IPS-NIHi7 (cell line): Measurements from ENCODE around the gene ATP6V1G3.
A peak's percentile ranks its signal among the peaks of the same experiment; 100 is the strongest.
"Not testable (repeated sequence)": the region's sequence is repeated elsewhere in the genome, so short reads cannot be mapped to it uniquely, and the experiment has no call there.

ENCODE experiments used
- DNase-seq: peaks from one replicate; pipeline ENCODE4 v3.0.0; 2012; ENCODE audit warnings: mixed read lengths; ENCODE audit errors: extremely low spot score

Gene ATP6V1G3

DNA sequence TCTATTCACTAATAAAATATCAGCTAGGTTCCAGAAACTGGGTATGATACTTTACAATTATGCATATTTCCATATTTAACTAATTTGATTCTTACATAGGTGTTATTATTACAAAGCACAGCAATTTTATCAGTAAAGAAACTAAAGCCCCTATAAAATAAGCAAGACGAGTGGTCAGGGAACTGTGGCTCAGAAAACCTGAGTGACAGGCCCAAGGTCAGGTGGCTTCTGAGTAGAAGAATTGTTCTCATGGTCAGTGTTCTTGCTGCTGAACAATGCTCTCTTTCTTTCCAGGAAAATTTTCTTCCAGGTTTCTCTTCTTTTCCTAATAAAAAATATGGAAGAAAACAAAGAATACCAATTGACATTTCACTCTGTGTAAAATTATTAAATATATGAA lies 2.2 kb upstream of the ATP6V1G3 start:
- no peak for DNase-seq

DNA sequence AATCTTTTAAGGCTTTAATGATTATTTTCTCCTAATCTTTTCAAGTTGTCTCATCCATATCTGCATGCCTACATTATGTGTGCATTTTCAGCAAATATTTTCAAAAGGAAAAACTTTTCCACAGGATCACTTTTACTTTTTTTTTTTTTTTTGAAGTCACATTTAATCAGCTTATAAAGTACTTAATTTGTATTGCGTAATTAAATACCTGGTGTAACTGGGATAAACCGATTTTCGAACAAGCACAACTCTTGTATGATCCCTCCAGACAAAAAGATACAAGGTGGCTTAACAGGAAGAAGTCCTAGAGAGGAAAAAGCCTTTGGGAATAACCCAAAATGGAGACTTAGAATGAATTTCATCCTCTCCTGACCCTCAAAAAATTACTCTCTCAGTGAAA lies 1.3 kb upstream of the ATP6V1G3 start:
- DNase-seq, result no peak

DNA sequence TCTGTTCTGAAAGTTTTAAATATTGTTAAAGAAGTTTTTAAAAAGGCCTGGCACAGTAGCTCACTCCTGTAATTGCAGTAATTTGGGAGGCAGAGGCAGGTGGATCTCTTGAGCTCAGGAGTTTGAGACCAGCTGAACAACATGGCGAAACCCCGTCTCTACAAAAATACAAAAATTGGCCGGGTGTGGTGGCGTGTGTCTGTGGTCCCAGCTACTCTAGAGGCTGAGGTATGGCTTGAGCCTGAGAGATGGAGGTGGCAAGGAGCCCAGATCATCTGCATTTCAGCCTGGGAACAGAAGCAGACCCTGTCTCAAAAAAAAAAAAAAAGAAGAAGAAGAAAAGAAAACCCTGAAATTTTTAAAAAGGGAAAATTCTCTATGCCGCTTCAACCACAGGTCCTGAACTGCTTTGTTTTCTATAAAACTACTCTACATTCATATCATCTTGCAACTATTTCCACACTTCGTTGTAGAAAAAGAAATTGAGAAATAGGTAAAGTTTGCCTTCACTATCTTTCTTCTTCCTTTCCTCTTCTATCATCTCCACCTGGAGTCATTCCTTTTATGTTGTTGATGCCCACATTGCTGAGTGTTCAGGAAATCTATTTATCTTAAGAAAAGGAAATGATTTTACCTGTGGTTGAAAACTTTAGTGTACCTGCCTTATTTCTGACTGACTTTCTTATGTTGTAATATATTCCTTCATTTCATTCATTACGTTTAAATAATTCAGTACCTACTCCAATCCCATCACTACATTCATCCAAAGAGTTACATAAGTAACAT lies 1.7 kb downstream of the ATP6V1G3 start:
- DNase-seq, result no peak

DNA sequence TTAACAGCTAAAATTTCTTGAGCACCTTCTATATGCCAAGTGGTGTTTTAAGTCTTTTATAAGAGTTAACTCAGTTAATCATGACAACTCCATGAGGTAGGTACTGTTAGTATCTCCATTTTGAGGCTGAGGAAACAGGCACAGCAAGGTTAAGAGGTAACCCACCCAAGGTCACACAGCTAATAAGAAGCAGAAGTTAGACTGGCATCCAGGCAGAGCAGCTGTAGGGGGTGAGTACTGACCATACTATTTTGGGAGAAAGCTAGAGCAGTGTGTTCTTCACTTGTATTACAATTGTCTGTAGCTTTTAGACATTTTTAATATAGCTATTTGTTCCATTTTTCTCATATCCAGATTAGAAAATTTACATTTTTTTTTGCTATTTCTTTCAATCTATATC lies 4.8 kb downstream of the ATP6V1G3 start:
- DNase-seq, result no peak

DNA sequence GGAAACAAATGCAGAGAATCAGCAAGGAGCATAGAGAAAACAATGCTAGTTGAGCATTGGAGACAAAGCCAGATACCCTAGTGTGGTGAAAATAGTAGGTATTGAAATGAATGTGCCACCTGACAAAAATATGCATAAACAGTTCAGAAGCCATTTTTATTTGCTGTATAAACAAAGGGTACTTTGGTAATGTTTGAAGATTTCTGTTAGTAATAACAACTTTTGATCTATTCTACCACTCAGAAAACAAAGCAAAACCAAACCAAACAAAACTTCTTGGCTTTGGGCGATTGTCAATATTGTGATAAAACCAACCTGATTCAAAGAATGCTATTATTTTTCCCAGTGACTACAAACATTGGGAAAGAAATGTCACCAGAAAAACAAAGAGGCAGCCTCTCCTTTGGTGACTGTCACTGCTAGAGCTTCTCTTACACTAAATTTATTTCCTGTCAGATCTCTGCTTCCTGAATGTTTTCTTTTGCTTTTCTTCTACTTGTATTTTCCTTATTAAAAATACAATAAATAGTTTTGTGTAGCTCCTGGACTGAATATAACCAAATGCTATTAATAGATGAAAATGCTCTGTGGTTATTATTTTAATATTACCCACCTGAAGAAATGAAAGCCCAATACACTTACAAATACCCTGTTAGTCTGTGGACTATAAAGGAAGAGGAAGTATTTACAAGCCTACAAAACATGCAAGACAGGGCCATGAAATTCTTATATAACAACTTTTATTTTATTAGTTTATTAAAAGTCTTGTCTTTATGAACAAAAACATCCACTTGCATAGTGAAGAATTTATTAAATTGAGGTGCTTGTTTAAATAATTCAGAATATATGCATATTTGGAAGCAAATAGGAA lies 5.7 kb downstream of the ATP6V1G3 start:
- DNase-seq, result no peak

DNA sequence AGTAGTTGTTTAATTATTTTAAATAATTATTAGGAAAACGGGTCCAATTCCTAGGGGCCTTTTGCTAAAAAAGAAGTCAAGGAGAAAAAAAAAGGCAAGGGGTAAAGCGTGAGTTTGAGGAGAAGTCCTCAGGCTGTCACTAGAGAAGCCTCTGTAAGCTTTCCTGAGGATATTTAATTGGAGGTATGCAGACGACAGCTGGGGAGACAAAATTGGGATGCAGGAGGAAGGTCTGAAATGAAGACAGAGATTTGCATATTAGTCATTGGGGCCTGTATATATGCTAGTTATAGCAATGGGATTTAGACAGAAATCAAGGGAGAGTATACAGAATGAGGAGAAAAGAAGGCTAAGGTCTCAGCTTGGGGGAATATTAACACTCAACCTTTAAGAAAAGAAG lies 8.6 kb downstream of the ATP6V1G3 start:
- DNase-seq, result no peak

DNA sequence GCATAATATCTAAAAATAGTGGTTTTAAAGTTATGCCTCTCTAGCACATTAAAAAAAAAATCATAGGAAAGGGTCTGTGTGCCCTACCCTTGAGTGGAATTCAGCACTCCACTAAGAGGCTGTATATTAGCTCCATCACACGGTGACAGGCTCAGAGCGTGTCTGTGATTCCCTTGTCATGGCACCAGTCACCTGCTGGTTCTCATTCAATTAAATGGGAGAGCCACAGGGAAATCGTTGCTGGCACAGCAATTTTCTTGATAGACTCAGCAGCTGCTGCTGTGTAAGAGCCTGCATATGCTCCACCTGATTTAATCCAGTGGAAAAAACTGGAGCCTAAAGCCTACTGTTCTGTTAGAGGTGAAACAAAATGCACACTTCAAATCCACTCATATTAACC lies 9.5 kb downstream of the ATP6V1G3 start:
- no peak for DNase-seq

DNA sequence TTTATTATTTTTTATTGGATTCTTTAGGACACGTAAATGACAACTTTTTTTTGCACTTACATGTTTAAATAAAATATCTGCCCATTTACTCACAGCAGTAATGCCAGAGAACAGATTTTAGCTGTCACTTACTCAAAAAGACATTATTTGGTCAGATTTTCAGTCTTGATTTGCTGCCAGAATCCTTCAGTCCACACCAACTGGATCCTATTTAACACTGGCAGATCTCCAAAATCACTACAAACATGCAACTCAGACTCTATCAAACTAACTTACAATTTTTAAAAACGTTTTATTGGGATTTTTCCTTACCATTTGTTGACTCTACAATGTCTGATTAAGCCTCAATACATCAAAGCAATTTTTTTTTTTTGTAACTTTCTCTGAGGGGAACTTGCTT lies 11.1 kb downstream of the ATP6V1G3 start:
- DNase-seq, result no peak

DNA sequence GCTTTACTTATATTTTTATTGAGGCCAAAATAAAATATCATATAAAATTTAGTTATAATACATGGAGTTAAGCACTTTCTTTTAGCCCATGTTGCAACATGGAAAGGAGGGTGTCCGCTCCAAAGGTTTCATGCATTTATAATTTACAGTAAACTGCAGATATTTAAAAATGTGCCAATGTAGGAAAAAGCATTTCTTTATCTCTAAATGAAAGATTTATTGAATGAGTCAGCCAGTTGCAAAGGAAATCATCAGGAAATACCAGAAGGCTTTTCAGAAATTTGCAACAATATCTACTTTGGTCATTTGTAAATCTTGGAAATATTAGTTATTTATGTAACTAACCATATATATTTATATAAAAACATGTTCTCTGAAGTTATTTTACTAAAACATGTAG lies 12.1 kb downstream of the ATP6V1G3 start:
- no peak for DNase-seq

DNA sequence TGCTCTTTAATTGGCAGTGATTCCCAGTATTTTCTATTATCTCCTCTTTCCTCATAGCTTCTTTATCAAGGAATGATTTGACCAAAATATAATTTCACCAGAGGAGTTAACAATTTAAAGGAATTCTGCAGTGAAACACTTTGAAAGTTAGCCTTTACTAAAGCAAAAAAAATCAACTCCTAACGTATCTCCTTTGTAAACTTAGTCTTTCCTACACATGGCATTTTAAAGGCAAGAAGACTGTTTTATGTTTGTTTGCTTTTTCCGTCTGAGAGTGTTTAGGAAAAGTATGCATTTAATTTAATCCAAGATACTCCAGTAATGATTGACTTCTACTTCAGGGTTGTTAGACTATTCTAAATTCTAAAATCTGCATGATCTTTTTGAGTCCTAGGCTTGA lies 15.9 kb downstream of the ATP6V1G3 start:
- no peak for DNase-seq

DNA sequence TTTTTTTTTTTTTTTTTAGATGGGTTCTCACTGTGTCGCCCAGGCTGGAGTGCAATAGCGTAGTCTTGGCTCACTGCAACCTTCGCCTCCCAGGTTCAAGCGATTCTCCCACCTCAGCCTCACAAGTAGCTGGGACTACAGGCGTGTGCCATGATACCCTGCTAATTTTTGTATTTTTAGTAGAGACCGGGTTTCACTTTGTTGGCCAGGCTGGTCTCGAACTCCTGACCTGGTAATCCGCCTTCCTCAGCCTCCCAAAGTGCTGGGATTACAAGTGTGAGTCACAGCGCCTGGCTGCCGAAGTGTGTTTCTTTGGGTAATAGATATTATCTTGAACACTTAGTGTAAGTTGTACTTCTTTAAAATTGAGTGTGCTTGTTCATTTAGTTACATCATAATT lies 16.4 kb downstream of the ATP6V1G3 start:
- DNase-seq, result not testable (repeated sequence)

DNA sequence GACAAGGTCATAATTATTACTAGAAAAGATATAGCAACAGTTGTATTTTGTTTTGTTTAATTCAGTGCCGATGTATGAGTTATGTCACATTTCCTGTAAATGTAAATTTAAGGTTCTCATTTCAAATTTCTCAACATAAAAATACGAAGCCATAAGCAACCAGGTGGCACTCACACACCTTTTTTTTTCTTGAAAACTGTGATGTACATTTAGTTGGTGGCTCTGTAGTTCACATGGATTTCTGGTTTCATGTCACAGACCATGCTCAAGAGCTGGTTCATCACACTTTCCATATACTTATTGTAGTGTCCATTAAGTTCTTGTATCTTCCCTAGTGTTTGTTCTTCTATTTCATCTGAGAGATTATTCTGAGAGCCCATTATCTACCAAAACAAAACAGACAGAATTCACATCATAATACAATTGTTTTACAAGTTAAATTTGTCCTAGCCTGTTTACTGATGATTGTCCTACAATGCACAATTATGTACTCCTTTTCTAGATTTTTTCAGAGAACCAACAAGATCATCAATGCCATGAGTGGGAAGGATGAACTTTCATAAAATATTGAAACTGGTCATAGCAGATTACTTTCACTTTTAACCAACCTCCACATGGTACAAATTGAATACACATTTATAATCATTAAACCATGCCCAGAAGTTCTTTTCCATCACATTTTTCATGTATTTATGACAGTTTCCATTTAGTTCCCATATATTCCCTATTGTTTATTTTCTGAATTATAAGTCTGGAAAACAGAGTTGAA lies 17.1 kb downstream of the ATP6V1G3 start:
- DNase-seq, result no peak

DNA sequence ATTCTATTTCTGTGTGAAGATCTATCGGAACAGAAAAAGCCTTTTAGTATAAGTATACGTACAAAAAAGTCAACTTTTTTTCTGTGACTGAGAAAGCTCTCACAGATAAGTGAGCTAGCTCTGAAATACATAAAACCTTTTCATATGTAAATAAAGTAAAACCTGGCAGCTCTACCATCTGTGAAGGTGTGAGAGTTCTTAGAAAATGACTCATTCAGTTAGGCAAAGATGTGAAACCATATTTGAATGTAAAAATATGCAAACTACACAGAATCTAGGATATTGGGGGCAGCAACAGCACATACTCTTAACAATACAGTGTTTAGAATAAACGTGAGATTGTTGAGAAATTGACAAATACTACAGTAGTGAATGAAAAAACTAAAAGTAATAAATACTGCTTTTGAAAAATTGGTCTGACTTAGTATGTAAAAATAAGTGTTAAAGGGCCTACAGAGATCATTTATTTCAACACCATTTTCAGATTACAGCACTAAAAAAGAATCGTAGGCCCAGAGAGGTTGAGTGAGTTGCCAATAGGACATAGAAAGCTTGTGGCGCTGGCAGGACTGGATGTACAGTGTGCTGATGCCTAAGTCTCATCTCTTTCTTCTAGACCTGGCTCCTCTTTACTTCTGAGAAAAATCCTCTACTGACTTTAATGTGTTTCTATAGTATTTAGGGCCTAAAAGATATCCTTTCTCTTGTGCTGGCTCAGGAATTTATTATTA lies 19.8 kb downstream of the ATP6V1G3 start:
- peak; percentile 14 for DNase-seq

DNA sequence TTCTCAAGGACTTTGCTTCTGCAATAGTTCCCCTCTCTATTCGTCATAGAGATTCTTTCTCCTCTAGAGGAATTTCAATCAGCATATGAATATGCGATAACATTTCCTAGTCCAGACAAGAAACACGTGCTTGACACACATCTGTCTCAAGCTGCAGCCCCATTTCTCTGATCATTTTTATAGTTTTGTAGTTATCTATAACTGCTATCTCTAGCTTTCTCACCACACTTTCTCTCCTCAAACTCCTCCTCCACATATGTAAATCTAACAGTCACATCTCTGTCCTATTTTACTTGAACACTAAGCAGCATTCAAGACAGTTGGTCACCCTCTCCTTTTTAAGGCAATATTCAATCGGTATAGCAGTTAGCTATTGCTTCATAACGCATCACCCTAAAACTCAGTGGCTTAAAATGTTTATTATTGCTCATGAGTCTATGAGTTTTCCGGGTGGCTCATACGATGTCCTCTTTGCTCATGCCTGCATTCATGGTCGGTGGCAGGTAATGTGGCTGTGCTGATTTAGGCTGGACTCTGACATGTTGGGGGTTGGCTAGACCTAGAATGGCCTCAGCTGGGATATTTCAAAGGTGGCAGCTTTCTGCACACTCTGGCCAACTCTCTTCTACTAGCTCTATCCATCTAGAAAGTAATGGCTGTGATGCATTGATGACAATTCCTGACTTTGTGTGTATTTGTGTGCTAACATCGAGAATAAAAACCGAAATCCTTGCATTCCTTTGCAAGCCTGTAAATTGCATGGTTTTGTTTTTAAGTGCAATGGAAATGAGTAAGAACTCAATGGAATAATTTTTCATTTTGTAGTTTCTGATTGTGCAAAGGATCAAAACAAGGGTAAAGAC lies 20.6 kb downstream of the ATP6V1G3 start:
- DNase-seq, result no peak

DNA sequence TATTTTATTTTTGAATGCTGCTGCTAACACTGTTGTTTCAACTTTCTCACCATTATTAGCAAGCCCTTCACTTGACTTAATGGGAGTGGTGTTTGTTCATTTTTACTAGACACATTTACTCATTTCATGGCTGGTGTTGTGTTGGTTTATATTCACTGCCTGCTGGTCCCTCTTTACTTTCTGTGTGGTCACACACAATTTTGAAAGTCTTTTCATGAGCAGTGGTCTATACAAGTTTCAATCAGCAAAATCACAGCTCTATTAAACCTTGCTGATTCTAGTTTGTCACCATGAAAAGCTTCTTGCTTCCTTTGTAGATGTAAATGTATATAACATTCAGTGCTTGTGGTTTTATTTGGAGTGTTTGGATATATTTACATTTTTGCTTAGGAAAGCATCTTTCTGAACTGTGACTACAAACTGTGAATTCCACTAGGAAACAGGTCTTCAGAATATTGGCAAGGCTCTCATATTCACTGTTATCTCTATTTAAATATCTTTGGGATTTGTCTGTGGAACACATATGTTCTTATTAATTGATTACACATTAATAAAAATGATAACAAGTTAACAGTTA lies 22.8 kb downstream of the ATP6V1G3 start:
- DNase-seq, result no peak

DNA sequence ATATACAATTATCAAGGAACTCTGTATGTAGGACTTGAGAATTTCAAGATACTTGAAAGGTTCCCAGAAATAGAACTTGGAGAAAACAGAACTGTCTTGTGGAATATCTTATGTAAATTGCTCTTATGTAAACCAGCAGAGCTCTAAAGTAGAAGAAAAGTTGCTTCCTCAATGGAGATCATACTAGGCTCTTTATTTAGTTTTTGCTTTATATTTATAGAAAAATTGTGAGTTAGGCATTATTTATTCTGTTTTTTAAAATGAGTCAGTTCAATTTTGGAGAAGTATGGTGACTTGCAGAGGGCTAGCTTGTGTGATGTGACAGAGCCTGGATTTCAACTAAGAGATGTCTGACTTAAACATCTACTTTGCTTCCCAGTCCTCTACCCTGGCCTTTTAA lies 40.4 kb downstream of the ATP6V1G3 start:
- DNase-seq, result no peak

DNA sequence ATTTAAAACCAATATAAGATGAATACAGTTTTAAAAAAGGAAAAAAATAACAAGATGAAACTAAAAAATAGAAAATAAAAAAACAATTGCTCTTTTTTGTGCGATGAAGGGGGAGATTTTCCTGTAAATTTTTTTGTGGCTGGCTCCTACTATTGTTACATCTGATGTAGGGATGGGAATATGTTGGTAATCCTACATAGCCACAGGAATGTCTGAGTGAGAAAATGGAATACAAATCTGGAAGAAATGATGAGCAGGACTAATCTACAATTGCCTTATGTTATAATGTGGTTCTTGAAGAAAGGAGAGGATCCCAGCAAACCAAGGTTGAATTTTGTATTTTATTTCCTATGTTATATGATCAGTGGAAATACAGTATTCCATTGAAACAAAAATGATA lies 40.9 kb downstream of the ATP6V1G3 start:
- DNase-seq, result no peak

DNA sequence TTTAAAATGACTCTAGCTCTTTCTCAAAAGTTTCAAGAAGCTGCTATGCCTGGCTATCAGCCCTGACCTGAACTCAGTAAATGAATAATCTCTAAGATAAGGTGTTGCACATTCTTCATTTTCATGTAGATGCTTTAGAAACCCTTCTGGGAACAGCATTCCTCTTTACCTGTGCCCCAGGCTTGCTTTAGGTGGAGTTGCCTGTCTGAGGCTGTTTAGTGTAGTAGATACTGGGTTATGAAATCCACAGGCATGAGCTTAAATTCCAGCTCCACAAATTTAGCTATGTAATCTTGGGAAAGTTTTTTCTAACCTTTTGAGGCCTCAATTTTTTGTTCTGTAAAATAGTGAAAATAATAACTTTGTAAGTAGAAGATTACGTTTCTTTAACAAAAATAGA lies 41.6 kb downstream of the ATP6V1G3 start:
- no peak for DNase-seq

DNA sequence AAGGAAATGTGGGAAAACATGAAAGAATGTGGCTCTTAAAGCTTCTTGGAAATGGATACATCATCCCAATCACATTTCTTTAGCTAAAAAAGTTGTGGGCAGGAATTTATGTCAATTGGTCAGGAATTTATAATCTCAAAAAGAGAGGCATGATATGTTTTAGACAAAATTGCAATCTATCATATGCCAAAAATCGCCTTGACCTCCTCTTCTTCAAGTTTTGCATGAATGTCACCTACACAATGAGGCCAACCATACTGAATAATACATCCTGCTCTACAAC lies 42.4 kb downstream of the ATP6V1G3 start:
- no peak for DNase-seq

DNA sequence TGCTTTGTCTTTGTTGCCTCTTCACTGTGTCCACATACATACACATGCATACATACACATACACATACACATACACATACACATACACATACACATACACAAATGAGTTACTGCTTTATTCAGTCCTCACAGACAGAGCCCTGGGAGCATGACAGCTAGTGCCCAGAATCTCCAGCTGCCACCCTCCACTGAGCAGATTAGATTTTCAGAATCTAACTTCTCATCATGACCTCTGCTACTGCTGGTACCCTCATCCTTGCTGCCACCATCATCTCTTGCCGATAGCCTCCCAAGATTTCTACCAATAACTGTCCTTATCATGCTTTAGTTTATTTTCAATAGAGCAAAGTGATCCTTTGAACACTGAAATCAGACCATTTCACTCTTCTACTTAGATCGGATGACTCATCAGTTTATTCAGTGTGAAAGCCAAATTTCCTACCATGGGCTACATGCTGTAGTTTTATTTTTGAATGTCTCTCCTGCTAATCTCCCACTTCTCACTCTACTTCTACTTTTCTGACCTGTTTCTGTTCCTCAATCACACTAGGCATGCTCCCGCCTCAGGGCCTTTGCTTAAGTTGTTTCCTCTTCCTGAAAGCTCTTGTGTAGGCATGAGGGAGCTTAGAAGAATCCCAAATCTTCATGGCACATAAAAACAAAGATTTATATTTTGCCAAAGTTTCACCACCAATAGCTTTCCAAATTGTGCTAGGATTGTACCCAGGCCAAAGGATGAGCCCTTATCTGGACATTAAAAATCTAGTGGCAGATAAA lies 43.0 kb downstream of the ATP6V1G3 start:
- DNase-seq, result no peak
